Lung (tissue), 16 donors: ENCODE data around the gene GTPBP1. TPM values are rescaled to one million over a fixed set of nuclear protein-coding genes. Genes with fewer than 3 reads are reported as not detected.

ENCODE experiments used
- ATAC-seq: fragments of 200-7000 bp; cut with Tn5 transposase; one replicate; pipeline ENCODE4 v1.9.1; 2020; ENCODE audit warnings: moderate number of reproducible peaks; ENCODE audit not compliant: insufficient read depth, low FRiP score
- DNase-seq, 3 donors: peaks; one replicate each; pipeline ENCODE4 v3.0.0-alpha.2; 2013 to 2017
- H3K27ac ChIP-seq, 2 donors: one replicate each; pipeline ENCODE4 v1.5.1; 2013; ENCODE audit warnings: mild to moderate bottlenecking in 2 of 2, moderate library complexity in 2 of 2, control low read depth in 1 of 2, inconsistent platforms in 1 of 2, low read depth in 1 of 2, low read length in 1 of 2
- H3K27me3 ChIP-seq, 3 donors: one replicate each; pipeline ENCODE4 v1.5.1; 2013; ENCODE audit warnings: low read length in 2 of 3; ENCODE audit not compliant: control insufficient read depth in 3 of 3, insufficient read depth in 3 of 3
- H3K36me3 ChIP-seq, 4 donors: one replicate each; pipeline ENCODE4 v1.5.1; 2013; ENCODE audit warnings: low read length in 4 of 4, mild to moderate bottlenecking in 1 of 4, moderate library complexity in 1 of 4; ENCODE audit not compliant: control insufficient read depth in 4 of 4, insufficient read depth in 4 of 4
- H3K4me1 ChIP-seq, 5 donors: one replicate each; pipeline ENCODE4 v1.5.1; 2013; ENCODE audit warnings: low read length in 5 of 5, mild to moderate bottlenecking in 2 of 5, moderate library complexity in 1 of 5; ENCODE audit not compliant: control insufficient read depth in 5 of 5, insufficient read depth in 5 of 5
- H3K4me3 ChIP-seq: one replicate; pipeline ENCODE4 v1.5.1; 2013; ENCODE audit warnings: mild to moderate bottlenecking, control low read depth, moderate library complexity
- H3K9ac ChIP-seq, 2 donors: one replicate each; pipeline ENCODE4 v1.5.1; 2013; ENCODE audit warnings: low read length in 2 of 2, control low read depth in 1 of 2; ENCODE audit not compliant: insufficient read depth in 1 of 2
- H3K9me3 ChIP-seq, 4 donors: one replicate each; pipeline ENCODE4 v1.5.1; 2013; ENCODE audit warnings: low read length in 3 of 4, mild to moderate bottlenecking in 1 of 4, moderate library complexity in 1 of 4; ENCODE audit not compliant: control insufficient read depth in 4 of 4, insufficient read depth in 3 of 4
- WGBS, 2 donors: extraction: QIAGEN DNeasy Blood & Tissue Kit; methylation state at CpG; one replicate each; pipeline ENCODE4 v1.1.7; 2013; 5-methylcytosine and 5-hydroxymethylcytosine counted together
- long read RNA-seq, 5 donors: transcript quantifications; one replicate each; lab custom pipeline, GENCODE V29; 2026
- polyA plus RNA-seq, 2 donors: library from polyadenylated mRNA; stranded (reverse); fragments of 200-250 nt; gene quantifications; one replicate each; pipeline ENCODE4 v1.2.1, GENCODE V29; 2013
- total RNA-seq, 2 donors: library from RNA; depleted of rRNA in 1 of 2; stranded (reverse); fragments of >200 nt in 1 of 2; gene quantifications; one replicate each; pipeline ENCODE4 v1.2.1, GENCODE V29; 2014 to 2021
- TF ChIP-seq, protein P1 (sequence below): IDR thresholded peaks from 2 replicates; pipeline ENCODE4 v1.5.1; 2012; ENCODE audit warnings: mild to moderate bottlenecking; ENCODE audit errors: control extremely low read depth, extremely low read depth
- donor health status: control.
- donor health status: control.
- donor health status: Bipolar disorder and iron deficiency.
- donor health status: healthy.
- donor health status: DM: yes; HTN: yes; CAD: no.

Gene GTPBP1
- total RNA-seq: 10 to 100 TPM; 61.7 to 69.1 TPM
- polyA plus RNA-seq: 10 to 100 TPM; 24.1 to 35.8 TPM
- long read RNA-seq, donor 1, full-length matches to known transcripts: 10 of 31 reads
- long read RNA-seq, donor 1, partial matches to known transcripts: 10 of 31 reads
- long read RNA-seq, donor 1, other reads (novel, unspliced or antisense): 11 of 31 reads
- long read RNA-seq, donor 2, partial matches to known transcripts: 0 of 1 reads
- long read RNA-seq, donor 2, other reads (novel, unspliced or antisense): 0 of 1 reads
- long read RNA-seq, donor 3, partial matches to known transcripts: 7 of 10 reads
- long read RNA-seq, donor 3, other reads (novel, unspliced or antisense): 0 of 10 reads
- long read RNA-seq, donor 4: 0 reads
- long read RNA-seq, donor 5, full-length matches to known transcripts: 6 of 6 reads
- long read RNA-seq, donor 5, partial matches to known transcripts: 0 of 6 reads
- long read RNA-seq, donor 5, other reads (novel, unspliced or antisense): 0 of 6 reads

DNA sequence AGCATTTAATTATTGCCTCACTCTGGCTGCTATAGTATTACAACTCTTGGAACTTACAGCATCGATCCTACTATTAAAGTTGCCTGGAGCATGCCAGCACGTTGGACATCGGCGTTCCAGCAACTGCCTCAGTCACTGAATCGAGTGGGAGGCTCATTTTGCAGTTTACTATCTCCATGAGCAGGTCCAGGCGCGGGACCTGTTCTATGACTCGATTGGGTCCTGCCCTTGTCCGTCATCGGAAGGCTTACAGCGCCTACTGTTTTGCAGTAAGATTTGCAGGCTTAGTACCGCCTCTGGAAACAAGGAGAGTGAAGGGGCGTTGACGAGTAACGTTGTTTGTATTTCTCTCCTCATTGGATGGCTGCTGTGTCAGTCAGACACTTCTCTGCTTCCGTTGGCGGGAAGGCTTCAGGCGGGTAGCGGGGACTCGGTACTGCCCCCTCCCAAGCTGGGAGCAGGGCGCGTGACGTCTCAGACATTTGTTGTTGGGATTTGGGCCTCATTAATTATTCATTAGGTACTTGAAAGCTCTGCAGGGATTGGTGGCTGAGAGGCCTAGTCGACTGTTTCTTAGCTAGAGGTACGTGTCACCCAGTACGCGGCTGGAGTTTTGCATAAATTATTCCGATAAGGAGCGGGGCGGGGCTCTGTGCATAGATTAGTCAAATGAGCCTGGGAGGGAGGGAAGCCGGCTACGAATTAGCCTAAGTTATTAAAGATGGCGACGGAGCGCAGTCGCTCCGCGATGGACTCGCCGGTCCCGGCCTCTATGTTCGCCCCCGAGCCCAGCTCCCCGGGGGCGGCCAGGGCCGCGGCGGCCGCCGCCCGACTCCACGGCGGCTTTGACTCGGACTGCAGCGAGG, at the start of gene GTPBP1:
Gene GTPBP1, plus strand, starts transcription at position 710 of the 866 bp plus-strand sequence. Its CDS starts 12 bp downstream, at position 722.
- WGBS, 2 donors: 0% methylated on average over 55 of the region's 55 CpGs
- Histone ChIP-seq H3K9ac (peak within 1 kb of the TSS; percentile 50 to 93), H3K4me3 (peak within 1 kb of the TSS; percentile 84), H3K4me1 (peaks cover 8 to 29% (median 16%) of the 10 kb centered on the region in 5 donors), H3K36me3 (peaks cover 0 to 3% (median under 1%) of the 10 kb centered on the region in 4 donors), H3K27ac (peak within 1 kb of the TSS; percentile 90 to 98), H3K9me3 (no peaks in the 10 kb centered on the region), H3K27me3 (no peaks in the 10 kb centered on the region)
- DNase-seq: peak; percentile 100
- peak; percentile 88 for ATAC-seq
- TF ChIP-seq, protein P1, sequence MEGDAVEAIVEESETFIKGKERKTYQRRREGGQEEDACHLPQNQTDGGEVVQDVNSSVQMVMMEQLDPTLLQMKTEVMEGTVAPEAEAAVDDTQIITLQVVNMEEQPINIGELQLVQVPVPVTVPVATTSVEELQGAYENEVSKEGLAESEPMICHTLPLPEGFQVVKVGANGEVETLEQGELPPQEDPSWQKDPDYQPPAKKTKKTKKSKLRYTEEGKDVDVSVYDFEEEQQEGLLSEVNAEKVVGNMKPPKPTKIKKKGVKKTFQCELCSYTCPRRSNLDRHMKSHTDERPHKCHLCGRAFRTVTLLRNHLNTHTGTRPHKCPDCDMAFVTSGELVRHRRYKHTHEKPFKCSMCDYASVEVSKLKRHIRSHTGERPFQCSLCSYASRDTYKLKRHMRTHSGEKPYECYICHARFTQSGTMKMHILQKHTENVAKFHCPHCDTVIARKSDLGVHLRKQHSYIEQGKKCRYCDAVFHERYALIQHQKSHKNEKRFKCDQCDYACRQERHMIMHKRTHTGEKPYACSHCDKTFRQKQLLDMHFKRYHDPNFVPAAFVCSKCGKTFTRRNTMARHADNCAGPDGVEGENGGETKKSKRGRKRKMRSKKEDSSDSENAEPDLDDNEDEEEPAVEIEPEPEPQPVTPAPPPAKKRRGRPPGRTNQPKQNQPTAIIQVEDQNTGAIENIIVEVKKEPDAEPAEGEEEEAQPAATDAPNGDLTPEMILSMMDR: no peak

DNA sequence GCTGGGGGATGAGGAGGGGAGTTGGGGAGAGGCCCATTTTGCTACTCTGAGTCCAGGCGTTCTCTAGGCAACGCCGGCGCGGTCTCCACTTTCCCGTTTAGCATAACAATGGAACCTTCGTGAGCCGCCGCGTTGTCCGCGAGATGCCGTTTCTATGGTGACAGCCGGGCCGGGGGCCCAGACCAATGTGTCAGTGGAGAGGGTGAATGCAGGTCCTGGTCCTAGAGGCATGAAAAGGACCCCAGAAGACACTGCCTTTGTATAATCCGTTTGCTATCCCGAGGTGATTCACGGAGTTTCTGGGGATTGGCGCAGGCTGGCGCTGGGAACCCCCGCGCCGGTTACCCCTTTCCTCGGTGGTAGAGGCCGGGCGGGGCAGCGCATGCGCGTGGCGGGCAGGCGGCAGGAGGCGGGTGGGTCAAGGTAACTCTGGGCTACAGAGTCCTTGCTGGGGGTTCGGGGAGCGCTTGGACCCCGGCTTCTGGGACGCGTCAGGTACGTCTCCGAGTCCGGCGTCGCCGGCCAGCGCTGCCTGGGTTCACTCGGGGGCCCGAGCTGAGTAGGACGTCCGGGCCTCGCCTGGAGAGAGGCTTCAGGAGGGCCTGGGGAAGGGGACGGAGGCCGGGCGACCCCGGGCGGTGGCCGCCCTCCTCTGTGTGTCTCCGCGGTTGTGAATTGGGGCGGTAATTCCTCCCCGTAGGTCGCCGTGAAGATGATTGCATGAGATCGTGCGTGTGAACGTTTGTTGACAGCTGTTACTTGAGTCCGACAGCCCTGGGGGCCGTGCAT, 49.3 kb upstream of the GTPBP1 start, which contains the start of the genes CBY1 and FAM227A:
Gene CBY1, plus strand, starts transcription at position 383 of the 789 bp plus-strand sequence. CDS start 11,417 bp downstream, outside the sequence.
Gene FAM227A, minus strand, starts transcription at position 137 of the 789 bp plus-strand sequence. CDS start 6,224 bp downstream, outside the sequence.
- peak; percentile 87 for ATAC-seq
- H3K4me1 ChIP-seq: peaks cover 0 to 14% (median 5%) of the 10 kb centered on the region in 5 donors
- no peaks in the 10 kb centered on the region for H3K9me3 ChIP-seq
- peak within 1 kb of the TSS; percentile 90 for H3K4me3 ChIP-seq
- peak within 1 kb of the TSS; percentile 90 to 92 for H3K27ac ChIP-seq
- peaks cover 0 to 5% (median 0%) of the 10 kb centered on the region in 4 donors for H3K36me3 ChIP-seq
- DNase-seq: peak; percentile 92 to 94 (median 92)
- peak within 1 kb of the TSS; percentile 93 to 98 for H3K9ac ChIP-seq
- TF ChIP-seq, protein P1: no peak
- WGBS, 2 donors: 0% methylated on average over 63 to 66 of the region's 66 CpGs
- no peaks in the 10 kb centered on the region for H3K27me3 ChIP-seq

DNA sequence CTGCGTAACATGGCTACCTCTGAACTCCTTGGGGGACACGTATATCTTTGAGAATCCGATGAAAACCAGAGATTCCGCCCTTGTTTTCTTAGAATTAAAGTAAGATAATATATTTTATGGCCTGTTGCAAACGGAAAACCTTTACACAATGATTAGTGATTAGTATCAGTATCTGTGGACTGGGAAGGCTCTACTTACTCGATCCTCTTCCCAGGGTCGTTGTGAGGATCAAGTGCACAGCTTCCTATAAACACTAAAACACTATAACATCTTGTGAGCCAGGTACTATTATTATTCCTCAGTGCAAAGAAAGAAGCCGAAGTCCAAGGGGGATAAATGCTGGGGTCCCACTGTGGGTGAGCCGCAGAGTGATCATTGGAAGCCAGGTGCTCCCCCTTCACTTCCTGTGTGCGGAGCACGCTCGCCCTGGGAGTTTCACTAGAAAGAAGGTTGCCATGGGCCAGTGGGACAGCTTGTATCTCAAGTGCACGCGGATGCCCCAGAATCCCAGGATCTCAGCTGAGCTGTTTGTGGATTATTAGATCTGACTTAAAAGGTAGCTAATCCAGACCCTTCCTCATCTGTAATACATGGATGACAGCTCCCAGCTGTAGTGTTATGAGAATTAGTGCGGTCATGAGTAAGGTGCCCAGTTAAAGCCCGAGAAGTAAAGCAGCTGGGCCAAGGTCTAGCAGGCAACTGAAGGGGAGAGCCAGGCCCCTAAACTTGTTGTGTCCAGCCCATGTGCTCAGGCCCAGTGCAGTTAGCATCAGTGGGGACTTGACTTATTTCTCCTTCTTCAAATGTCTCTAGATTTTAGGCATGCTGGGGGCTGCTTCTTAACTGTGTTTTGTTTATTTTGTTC, 48.5 kb upstream of the GTPBP1 start:
- no peak for ATAC-seq
- 8 to 14% methylated on average over 16 of the region's 16 CpGs for WGBS, 2 donors

More for the DNA sequence above, 48.5 kb upstream of the GTPBP1 start:
- Histone ChIP-seq H3K4me1 (peaks cover 0 to 14% (median 5%) of the 10 kb centered on the region in 5 donors), H3K9me3 (no peaks in the 10 kb centered on the region), H3K27ac (peak overlapping the region; percentile 90 to 92), H3K4me3 (peak overlapping the region; percentile 90), H3K36me3 (peaks cover 0 to 5% (median 0%) of the 10 kb centered on the region in 4 donors), H3K27me3 (no peaks in the 10 kb centered on the region), H3K9ac (peak overlapping the region; percentile 93 to 98)
- TF ChIP-seq, protein P1: no peak
- peak; percentile 26 to 46 (median 38) for DNase-seq
